GM19452 (cell line): ENCODE results near the gene ADGRV1.

ENCODE experiments used
- ATAC-seq: cut with Tn5 transposase; IDR thresholded peaks from one replicate; pipeline ENCODE4 v1.9.1; 2021; ENCODE audit not compliant: unreplicated experiment

ADGRV1 gene

DNA sequence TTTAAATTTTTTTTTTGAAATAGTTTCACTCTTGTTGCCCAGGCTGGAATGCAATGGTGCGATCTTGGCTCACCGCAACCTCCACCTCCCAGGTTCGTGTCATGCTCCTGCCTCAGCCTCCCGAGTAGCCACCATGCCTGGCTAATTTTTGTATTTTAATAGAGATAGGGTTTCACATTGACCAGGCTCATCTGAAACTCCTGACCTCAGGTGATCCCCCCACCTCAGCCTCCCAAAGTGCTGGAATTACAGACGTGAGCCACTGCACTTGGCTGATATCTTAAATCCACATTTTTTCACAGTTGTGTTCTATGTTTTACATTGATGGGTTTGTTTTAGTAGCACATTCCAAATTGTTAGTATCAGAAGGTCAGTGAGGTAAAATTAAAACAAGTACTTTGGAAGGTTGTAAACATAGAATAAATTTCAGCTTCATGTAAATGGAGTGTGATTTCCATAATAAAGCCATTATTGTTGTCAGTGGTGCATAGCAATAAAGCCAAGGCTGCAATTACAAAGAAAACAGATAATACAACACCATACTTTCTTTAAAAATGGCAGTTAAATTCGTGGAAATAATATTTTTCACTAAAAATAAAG is 537.3 kb downstream of the ADGRV1 start:
- ATAC-seq, result no peak

GRCh38 chr5:91098541-91098940 is 539.9 kb downstream of the ADGRV1 start:
- ATAC-seq, result no peak

- peak; percentile 98 for ATAC-seq
Measured at GRCh38 chr5:91101600-91102379, 543.2 kb downstream of the ADGRV1 start.

- ATAC-seq, result no peak
Measured at GRCh38 chr5:91103353-91104061, 544.9 kb downstream of the ADGRV1 start.

DNA sequence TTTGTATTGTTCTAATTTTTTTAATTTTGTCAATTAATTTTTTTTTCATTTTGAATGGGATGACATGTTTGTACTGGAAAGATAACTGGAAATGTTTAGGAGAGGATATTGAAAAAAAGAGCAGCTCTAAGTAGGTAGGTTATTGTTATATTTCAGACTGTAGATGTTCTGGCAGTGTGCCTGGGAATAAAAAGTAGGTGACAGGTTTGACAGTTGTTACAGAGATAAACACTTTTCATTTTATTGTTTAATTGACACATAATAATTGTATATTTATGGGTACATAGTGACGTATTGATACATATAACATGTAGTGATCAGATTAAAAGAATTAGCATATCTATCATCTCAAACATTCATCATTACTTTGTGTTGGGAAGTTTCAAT is 545.5 kb downstream of the ADGRV1 start:
- no peak for ATAC-seq

DNA sequence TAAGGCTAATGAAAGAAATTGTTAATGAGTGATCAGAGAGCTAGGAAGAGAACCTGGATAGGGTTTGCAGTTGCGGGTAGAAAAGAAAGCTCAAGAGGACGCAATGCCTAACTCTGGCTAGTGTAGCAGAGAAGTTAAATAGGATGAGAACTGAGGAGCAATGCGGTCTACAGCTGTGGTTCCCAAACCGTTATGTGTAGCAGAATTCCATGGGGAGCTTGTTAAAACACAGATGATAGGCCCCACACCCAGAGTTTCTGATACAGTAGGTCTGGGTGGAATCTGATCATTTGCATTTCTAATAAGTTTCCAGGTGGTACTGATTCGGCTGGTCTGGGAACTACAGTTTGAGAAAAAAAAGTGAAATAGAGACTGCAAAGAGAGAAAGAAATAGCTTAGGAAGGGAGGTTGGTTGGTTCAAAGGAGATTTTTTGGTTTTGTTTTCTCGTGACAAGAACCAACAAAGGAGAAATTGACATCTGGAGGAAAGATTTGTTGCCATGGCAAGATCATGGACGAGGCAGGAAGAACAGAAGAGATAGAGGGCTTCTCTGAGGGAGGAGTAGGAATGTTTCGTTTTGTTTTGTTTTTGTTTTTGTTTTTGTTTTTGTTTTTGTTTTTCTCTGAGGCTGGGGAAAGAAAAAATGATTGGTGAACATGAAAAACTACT is 548.4 kb downstream of the ADGRV1 start:
- ATAC-seq, result no peak

GRCh38 chr5:91109634-91110033 is 551.0 kb downstream of the ADGRV1 start:
- ATAC-seq, result no peak

GRCh38 chr5:91110686-91111085 is 552.1 kb downstream of the ADGRV1 start:
- ATAC-seq, result no peak

- ATAC-seq, result no peak
Measured at GRCh38 chr5:91111473-91112238, 553.1 kb downstream of the ADGRV1 start.

GRCh38 chr5:91114658-91115057 is 556.1 kb downstream of the ADGRV1 start:
- ATAC-seq, result no peak

DNA sequence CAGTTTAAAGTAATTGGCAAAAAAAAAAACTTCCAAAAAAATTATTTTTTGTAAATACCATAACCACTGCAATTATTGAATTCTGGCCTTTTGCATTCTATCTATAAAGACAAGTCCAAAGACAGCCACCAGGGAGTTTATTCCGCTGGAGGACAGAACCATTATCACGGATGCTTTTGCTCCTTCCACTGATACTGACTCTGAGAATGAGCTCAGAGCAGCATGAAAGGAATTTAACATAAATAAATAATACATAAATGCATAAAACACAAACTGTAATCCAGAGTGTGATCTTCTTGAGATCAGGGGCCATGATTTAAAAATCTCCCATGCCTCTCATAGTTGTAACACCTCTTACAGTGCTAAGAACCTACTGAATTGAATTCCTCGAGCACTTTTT is 559.8 kb downstream of the ADGRV1 start:
- no peak for ATAC-seq

GRCh38 chr5:91118796-91119195 is 560.2 kb downstream of the ADGRV1 start:
- no peak for ATAC-seq

GRCh38 chr5:91119217-91119616 is 560.6 kb downstream of the ADGRV1 start:
- ATAC-seq, result no peak

DNA sequence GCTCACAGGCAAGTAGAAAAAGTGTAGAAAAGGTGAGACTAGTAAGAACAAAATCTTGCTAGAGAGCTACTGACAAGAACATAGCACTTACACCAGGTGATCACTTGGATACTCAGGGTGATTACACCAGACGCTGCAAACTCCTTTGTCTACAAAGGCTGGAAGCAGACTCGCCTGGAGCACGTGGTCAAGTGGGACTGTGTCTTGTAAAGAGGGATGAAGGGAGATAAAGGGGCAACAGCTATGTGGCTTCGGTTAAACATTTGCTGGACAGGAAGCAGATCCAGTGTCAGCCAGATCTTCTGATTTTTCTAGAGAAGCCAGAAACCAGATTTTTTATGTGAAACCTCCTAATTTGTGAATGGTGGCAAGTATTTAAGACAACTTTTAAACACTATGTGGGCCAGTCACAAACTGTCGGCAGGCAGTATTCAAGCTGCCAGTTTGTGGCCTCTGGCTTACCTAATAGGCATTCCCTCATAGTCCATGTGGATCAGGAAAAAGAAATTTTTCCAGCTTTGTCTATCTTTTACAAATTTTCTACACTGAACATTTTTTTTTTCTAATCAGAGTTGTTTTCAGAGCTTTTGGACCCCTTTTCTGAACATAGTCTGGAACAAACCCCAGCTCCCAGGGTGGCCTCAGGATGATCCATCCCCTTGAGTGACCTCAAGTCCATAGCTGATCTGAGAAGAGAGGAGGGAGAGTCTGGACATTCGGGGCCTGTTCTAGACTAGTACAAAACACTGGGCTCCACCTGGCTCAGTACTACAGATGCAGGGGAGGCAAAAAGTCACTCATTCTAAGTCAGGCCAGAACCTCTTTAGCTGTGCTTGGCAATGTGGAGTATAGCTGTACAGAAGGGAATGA is 561.6 kb downstream of the ADGRV1 start:
- no peak for ATAC-seq

- no peak for ATAC-seq
Measured at GRCh38 chr5:91121347-91121993, 562.9 kb downstream of the ADGRV1 start.

- ATAC-seq, result no peak
Measured at GRCh38 chr5:91122651-91123050, 564.1 kb downstream of the ADGRV1 start.

DNA sequence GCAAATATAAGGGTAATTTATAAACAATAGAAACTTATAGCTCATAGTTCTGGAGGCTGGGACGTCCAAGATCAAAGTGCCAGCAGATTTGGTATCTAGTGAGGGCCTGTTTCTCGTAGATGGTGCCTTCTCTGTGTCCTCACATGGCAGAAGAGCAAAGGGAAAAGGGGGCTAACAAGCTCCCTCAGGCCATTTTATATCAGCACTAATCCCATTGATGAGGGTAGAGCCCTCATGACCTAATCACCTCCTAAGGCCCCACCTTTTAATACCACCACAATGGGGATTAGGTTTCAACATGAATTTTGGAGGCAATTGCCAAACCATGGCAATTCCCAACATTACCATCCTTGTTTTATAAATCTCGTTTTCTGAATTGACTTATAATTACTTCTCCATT is 564.7 kb downstream of the ADGRV1 start:
- no peak for ATAC-seq

DNA sequence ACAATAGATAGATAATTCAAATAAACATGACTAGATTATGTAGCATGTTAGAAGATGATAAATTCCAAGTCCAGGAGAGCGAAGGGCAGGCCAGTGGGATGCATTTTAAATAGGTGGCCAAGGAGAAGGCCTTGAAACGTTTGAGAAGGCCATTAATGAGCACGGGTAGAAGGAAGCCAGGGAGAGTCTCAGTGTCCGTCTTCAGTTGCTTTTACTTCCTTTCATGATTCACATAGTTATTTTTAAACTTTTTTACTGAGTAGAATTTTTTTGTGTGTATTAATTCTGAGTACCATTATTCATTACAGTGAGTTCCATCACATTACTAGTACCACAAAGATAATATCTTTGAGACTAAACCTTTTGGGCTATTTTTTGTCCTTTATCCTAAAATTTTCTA is 565.3 kb downstream of the ADGRV1 start:
- no peak for ATAC-seq

DNA sequence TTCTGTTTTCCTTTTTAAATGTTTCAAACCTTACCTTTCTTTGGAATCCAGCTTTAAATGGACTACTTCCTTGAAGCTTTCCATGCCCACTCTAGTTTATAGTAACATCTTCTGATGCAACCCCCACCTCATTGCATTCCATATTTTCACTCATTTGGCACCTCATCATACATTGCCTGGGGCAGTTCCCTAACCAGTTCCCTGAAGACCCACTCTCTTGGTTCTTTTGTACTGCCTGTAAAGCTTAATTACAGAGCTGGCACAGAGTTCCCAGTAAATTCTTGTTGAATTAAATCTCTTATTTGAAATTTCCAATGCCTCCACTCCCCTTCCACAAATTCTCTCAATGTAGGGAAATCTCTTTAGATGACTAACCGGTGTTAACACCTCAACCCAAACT is 567.3 kb downstream of the ADGRV1 start:
- no peak for ATAC-seq
